Kidney (tissue), 14 donors: ENCODE data around the gene SLC9B1. TPM values are rescaled to one million over a fixed set of nuclear protein-coding genes. Genes with fewer than 3 reads are reported as not detected.

Experiments
- DNase-seq, 5 donors: peaks; one replicate each; pipeline ENCODE4 v3.0.0-alpha.2; 2013 to 2020
- FAIRE-seq: peaks from 2 replicates; lab custom pipeline; 2012; peaks lifted over from hg19 to GRCh38; lab: Jason Lieb, UNC
- H3K27ac ChIP-seq, 2 donors: one replicate each; pipeline ENCODE4 v1.7.0; 2013; ENCODE audit warnings: low read depth in 2 of 2, low read length in 2 of 2, inconsistent platforms in 1 of 2
- H3K27me3 ChIP-seq: one replicate; pipeline ENCODE4 v1.7.1; 2013; ENCODE audit warnings: low read length, inconsistent platforms; ENCODE audit not compliant: control insufficient read depth, insufficient read depth
- H3K36me3 ChIP-seq, 3 donors: one replicate each; pipeline versions ENCODE4 v1.7.0 to v1.7.1; 2013; ENCODE audit warnings: low read length in 3 of 3, control low read depth in 1 of 3, inconsistent platforms in 1 of 3; ENCODE audit not compliant: insufficient read depth in 3 of 3, control insufficient read depth in 2 of 3
- H3K4me1 ChIP-seq, 3 donors: one replicate each; pipeline versions ENCODE4 v1.7.0 to v1.7.1; 2013; ENCODE audit warnings: low read length in 3 of 3, inconsistent platforms in 1 of 3, low read depth in 1 of 3; ENCODE audit not compliant: control insufficient read depth in 2 of 3, insufficient read depth in 2 of 3
- H3K4me3 ChIP-seq, 3 donors: one replicate each; pipeline versions ENCODE4 v1.7.0 to v1.8.1; 2013; ENCODE audit warnings: low read length in 3 of 3, control low read depth in 1 of 3, inconsistent platforms in 1 of 3
- H3K9ac ChIP-seq, 3 donors: one replicate each; pipeline versions ENCODE4 v1.7.0 to v1.7.1; 2013; ENCODE audit warnings: low read length in 3 of 3, control low read depth in 1 of 3, inconsistent platforms in 1 of 3
- H3K9me3 ChIP-seq, 3 donors: one replicate each; pipeline versions ENCODE4 v1.7.0 to v1.7.1; 2013; ENCODE audit warnings: low read length in 3 of 3, control low read depth in 1 of 3, inconsistent platforms in 1 of 3; ENCODE audit not compliant: control insufficient read depth in 2 of 3, insufficient read depth in 1 of 3
- CTCF ChIP-seq: IDR thresholded peaks from 3 replicates; pipeline ENCODE4 v1.5.1; 2012; ENCODE audit warnings: mild to moderate bottlenecking, moderate library complexity, borderline replicate concordance; ENCODE audit not compliant: insufficient read depth; ENCODE audit errors: extremely low read depth
- intact Hi-C: fragments of 100-400 bp; cut with DNase I; formaldehyde crosslinking; loops from one replicate; pipeline ENCODE4 v1.11.1; 2022
- polyA plus RNA-seq: library from polyadenylated mRNA; stranded (reverse); fragments of 350-450 nt; fragmentation: Illumina TruSeq; extraction: RNeasy Lipid Tissue Mini Kit (QIAGEN cat#74804); gene quantifications from one replicate; pipeline ENCODE4 v1.2.3, GENCODE V29; 2014; ENCODE audit warnings: low read depth, low replicate concordance; ENCODE audit not compliant: insufficient read depth
- total RNA-seq: library from RNA; stranded (reverse); fragmentation: NEBNext Ultra II Directional; extraction: Animal tissue kit (Norgen Biotek cat#: 25700); gene quantifications from one replicate; pipeline ENCODE4 v1.2.1, GENCODE V29; 2021
- donor health status: control.
- donor health status: control.
- donor health status: control.
- donor health status: control.
- donor health status: control.
- donor health status: DM: yes; HTN: yes; CAD: no.
- donor health status: Normal renal cell carcinoma (clear cell type).

Gene SLC9B1
- total and polyA plus RNA-seq, 2 donors from 2014 or later = 0.52 to 1.8 TPM

GRCh38 chr4:102869569-102870197 is 149.8 kb downstream of the SLC9B1 start:
- peak overlapping the region; percentile 87 to 98 (median 97) for H3K4me3 ChIP-seq
- H3K4me1 ChIP-seq = peaks cover 0 to 6% (median 2%) of the 10 kb centered on the region in 3 donors
- no peaks in the 10 kb centered on the region for H3K27me3 ChIP-seq
- no peaks in the 10 kb centered on the region for H3K9me3 ChIP-seq
- peak overlapping the region; percentile 96 to 98 for H3K27ac ChIP-seq
- DNase-seq (no peak), FAIRE-seq (no peak)
- H3K9ac ChIP-seq = peak overlapping the region; percentile 84 to 98 (median 93)
- no peaks in the 10 kb centered on the region for H3K36me3 ChIP-seq
- intact Hi-C loops = no loop called here
- TF ChIP-seq CTCF = peak; percentile 8

GRCh38 chr4:102868781-102869568 is 150.5 kb downstream of the SLC9B1 start, which contains the start of gene CISD2:
CISD2 (plus strand) TSS chr4:102868992; CDS start chr4:102869085, 93 bp downstream.
- TF ChIP-seq CTCF = no peak
- intact Hi-C loops = no loop called here

GRCh38 chr4:102868153-102868780 is 151.2 kb downstream of the SLC9B1 start:
- no peaks in the 10 kb centered on the region for H3K9me3 ChIP-seq
- no peaks in the 10 kb centered on the region for H3K36me3 ChIP-seq
- H3K27me3 ChIP-seq = no peaks in the 10 kb centered on the region
- FAIRE-seq (no peak), DNase-seq (peak in 1 of 5 donors; percentile 46)
- H3K27ac ChIP-seq = peak overlapping the region; percentile 96 to 98
- intact Hi-C loops = no loop called here
- H3K4me1 ChIP-seq = peaks cover 0 to 6% (median 2%) of the 10 kb centered on the region in 3 donors
- H3K4me3 ChIP-seq = peak overlapping the region; percentile 87 to 99 (median 97)
- H3K9ac ChIP-seq = peak overlapping the region; percentile 93 to 98 (median 96)
- TF ChIP-seq CTCF = no peak

More at GRCh38 chr4:102868781-102869568, 150.5 kb downstream of the SLC9B1 start, which contains the start of gene CISD2:
- Histone ChIP-seq H3K9me3 (no peaks in the 10 kb centered on the region), H3K36me3 (no peaks in the 10 kb centered on the region), H3K4me3 (peak within 1 kb of the TSS; percentile 87 to 99 (median 97)), H3K4me1 (peaks cover 0 to 6% (median 2%) of the 10 kb centered on the region in 3 donors), H3K27ac (peak within 1 kb of the TSS; percentile 96 to 98), H3K27me3 (no peaks in the 10 kb centered on the region), H3K9ac (peak within 1 kb of the TSS; percentile 93 to 98 (median 98))
- DNase-seq = peak; percentile 94 to 98 (median 96)
- FAIRE-seq = no peak
